A673 (cell line): ENCODE data around the gene BCAM.

ENCODE experiments used
- EZH2 ChIP-seq: fragments of 200-600 bp; sonication (generic); IDR thresholded peaks from 2 replicates; pipeline ENCODE4 v1.6.1; 2017; ENCODE audit warnings: borderline replicate concordance, low read depth, mild to moderate bottlenecking, mixed read lengths, antibody characterized with exemption, low read length; ENCODE audit not compliant: poor library complexity, severe bottlenecking
- TF ChIP-seq, protein P1 (sequence below): fragments of 300-800, 200-600 bp; sonication (generic); conservative IDR thresholded peaks from 2 replicates; pipeline ENCODE4 v1.5.1; 2017; ENCODE audit warnings: low read depth, mild to moderate bottlenecking, antibody characterized with exemption, low read length, moderate library complexity, mixed read lengths

DNA sequence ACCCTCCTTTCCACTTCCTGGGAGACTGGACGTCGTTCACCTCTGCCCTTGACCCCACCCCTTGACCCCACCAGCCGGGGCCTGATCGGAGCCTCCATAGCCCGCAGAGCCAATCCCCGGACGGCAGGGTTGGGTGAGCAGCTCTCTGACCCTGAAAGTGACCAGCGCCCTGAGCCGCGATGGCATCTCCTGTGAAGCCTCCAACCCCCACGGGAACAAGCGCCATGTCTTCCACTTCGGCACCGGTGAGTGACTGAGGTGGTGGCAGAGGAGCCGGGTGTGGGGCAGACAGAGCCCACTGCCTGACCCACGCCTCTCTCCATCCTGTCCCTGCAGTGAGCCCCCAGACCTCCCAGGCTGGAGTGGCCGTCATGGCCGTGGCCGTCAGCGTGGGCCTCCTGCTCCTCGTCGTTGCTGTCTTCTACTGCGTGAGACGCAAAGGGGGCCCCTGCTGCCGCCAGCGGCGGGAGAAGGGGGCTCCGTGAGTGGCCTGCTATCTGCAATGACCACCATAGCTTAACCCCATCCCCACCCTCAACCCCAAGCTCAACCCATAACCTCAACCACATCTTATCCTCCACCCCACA, 10.4 kb downstream of the BCAM start:
- TF ChIP-seq, protein P1, sequence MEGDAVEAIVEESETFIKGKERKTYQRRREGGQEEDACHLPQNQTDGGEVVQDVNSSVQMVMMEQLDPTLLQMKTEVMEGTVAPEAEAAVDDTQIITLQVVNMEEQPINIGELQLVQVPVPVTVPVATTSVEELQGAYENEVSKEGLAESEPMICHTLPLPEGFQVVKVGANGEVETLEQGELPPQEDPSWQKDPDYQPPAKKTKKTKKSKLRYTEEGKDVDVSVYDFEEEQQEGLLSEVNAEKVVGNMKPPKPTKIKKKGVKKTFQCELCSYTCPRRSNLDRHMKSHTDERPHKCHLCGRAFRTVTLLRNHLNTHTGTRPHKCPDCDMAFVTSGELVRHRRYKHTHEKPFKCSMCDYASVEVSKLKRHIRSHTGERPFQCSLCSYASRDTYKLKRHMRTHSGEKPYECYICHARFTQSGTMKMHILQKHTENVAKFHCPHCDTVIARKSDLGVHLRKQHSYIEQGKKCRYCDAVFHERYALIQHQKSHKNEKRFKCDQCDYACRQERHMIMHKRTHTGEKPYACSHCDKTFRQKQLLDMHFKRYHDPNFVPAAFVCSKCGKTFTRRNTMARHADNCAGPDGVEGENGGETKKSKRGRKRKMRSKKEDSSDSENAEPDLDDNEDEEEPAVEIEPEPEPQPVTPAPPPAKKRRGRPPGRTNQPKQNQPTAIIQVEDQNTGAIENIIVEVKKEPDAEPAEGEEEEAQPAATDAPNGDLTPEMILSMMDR, result no peak
- TF ChIP-seq EZH2, result no peak
